CD4-positive, alpha-beta T cell treated with Interleukin-6 at 100 ng/mL for 8 hours (primary cell): ENCODE results near the gene ART4.

Experiments used
- DNase-seq: peaks from one replicate; pipeline ENCODE4 v3.0.0-alpha.2; 2020; ENCODE audit warnings: mixed read lengths, low spot score

The ART4 gene

DNA sequence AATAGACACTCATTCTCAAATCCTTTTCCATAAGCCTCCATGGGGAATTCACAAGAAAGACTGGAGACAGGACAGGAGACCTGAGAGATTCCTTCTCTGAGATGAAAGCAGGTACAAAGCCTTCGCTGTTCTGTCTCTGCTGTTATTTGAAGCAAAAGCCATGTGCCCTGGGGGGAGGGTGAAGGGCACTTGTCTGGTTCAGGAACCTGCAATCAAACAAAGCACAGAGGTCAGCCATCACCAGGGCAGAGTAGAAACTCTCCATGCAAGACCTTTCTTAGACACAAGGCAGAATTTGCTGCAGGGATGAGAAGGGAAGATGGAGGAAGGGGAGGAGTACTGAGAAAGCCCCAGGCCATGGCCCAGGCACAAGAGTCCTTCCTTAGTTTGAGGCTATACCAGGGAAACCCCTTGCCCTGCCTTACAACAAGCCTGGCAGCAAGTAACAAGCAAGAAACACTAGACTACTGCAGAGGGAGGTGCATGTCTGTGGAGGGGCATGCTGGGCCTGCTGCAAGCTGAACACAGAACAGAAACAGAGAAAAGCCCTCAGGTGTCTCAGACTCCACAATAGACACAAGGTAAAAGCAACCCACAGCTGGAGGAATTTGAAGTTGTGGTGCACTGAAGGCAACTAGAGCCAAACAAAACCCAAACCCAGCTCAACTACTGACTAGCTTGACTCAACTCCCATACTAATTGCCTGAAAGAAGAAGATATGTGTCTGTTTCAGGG is 7.8 kb upstream of the ART4 start:
- DNase-seq = no peak

- no peak for DNase-seq
Observed at GRCh38 chr12:14849661-14850060, 6.3 kb upstream of the ART4 start.

DNA sequence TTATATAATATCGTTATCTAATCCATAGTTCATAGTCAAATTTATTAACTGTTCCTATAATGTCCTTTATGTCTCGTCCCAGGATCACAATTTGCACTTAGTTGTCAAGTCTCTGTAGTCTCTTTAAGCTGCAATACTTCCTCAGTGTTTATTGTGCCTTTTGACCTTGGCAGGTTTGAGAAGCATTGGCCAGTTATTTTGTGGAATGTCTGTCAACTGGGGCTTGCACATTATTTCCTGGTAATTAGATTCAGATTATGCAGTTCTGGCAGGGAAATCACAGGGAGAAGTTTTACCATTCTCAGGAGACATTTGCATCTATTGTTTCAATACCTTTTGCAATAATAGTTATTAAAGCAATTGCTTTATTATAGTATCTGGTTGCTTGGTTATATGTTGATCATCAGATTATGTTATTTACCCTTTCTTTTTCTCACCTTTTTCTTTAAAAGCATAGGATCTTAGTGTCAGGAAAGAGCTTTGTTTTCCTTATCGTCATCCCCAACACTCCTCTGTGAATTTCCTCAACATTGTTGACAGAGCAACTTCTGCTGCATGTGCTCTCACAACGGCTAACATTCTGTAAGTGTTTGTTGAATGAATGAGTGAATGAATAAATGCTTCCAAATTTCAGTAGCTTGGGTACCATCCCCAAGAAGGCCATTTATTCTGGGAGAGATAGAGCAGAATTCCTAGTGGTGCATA is 3.7 kb upstream of the ART4 start:
- DNase-seq = no peak

DNA sequence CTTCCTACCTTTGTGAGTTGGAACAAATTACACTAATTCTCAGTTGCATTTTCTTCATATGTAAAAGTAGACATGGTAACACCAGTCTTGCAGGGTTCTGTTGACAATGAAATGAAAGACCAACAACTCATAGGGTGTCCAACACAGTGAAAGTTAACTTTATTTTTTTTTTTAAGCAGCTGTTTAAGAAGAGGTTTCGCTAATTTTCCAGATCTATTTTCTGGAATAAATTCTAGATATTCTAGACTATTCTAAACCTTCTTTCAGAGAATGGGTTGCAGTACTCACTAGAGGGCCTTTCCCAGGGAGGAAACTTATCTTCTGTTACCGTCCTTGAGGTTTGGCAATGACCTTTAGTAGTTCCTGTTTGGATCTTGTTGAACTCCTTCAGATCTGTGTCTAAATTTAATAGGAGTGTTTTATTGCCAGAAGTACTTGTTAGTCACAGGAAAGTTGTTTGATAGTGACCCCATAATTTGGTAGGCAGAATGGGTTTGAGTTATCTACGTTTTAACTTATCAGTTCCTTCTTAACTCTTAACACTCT is 2.8 kb upstream of the ART4 start:
- no peak for DNase-seq

GRCh38 chr12:14845350-14845750 is 2.0 kb upstream of the ART4 start:
- peak; percentile 56 for DNase-seq

GRCh38 chr12:14844401-14844800 is 1.1 kb upstream of the ART4 start:
- DNase-seq = no peak

DNA sequence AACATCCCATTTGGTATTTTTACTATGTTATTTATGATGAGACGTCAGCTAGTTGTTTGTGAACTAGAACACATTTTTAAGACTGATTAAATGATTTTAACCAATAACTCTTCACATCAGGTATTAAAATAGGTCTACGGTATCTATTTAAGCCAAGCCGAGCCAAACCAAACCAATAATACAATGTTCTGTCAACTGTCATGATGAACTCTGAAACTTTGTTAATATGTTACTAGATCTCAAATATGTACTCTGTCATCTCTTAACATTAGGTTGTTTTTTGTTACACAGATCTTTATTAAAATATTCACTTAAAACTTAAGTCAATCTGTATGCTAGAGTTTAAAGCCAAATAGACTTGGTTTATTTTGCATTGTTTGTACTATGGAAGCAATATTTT is 1.0 kb downstream of the ART4 start:
- no peak for DNase-seq

- DNase-seq = no peak
Observed at GRCh38 chr12:14841761-14842160, 1.6 kb downstream of the ART4 start.

DNA sequence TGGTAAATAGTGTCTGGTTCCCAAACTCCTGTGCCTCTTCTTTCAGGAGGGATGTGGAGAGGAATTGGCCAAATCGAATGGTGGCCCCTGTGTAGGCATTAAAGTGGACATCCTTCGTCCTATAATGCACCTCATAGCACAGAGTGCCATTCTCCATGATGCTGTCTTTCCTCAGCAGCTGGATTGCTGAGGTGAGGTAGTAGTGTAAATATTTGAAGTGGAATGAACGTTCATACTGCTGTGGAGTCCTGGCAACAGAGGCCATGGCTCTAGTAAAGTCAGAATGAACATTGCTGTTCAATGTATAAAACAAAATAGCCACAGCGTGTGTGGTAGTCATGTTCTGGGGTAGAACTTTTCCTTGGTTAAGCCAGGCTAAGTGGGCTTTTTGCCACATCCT is 2.7 kb downstream of the ART4 start:
- no peak for DNase-seq

GRCh38 chr12:14839262-14839661 is 4.1 kb downstream of the ART4 start:
- no peak for DNase-seq

DNA sequence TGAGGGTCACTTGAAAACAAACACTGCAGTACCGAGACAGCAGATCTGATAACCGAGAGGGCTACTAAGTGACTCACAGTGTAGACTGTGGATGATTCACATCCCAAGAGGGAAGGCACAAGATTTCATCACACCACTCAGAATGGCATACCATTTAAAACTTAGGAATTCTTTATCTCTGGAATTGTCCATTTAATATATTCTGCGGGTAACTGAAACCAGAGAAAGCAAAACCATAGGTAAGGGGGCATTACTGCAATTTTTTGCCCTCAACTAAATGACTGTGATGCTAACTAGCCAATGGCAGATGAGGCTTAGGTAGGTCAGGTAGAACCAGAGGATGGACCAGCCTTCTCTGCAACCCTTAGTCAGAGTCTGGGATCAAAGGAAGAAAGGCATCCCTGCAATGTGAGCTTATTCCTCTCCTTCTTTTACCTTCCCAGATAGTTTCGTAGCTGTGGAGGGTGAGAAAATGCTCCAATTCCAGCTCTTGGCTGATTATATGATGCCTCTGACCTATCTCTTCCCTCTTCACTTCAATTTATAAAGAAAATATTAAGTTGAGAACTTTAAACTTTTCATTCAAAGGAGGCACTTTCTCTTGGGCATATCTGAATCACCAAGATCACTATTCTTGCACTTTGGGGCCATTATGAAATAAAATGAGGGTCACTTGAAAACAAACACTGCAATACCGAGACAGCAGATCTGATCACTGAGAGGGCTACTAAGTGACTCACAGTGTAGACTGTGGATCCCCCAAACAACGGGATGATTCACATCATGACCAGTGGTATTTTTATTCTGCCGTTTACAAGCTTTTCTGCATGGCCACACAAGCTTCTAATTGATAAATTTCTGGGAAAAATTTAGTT is 6.8 kb downstream of the ART4 start:
- no peak for DNase-seq

DNA sequence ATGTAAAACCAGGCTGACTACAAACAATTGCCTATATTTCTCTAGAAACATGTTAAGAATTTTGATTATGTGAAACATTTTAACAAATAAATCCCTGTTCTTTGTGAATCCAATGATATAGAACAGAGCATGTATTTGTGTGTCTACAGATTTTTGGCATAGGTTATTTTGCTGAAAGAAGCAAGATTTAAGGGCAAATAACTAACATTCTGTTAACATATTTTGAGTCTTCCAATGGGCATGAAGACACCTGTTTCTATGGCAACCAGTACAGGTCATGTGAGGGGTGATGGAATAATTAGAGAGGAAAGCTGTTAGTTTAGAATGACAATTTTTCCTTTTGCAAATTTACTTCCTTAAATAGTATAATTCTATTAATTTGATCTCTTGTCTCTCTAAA is 8.8 kb downstream of the ART4 start:
- no peak for DNase-seq

DNA sequence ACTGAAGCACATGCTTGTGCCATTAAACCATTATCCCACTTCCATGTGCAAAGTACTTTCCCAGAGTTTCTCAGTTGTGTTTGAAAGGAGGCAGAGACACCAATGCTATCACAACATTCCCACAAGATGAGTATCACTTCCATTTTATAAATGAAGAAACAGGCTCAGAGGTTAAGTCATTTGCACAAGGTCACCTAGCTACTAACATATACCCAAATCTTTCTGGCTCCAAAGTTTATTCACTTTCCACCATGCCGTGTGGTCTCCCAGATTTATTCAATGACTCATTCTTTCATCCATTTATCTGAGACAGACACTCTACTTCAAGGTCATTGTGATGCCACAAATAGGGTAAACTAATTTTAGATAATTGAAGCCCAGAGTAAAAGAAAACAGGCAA is 9.4 kb downstream of the ART4 start:
- DNase-seq = no peak

DNA sequence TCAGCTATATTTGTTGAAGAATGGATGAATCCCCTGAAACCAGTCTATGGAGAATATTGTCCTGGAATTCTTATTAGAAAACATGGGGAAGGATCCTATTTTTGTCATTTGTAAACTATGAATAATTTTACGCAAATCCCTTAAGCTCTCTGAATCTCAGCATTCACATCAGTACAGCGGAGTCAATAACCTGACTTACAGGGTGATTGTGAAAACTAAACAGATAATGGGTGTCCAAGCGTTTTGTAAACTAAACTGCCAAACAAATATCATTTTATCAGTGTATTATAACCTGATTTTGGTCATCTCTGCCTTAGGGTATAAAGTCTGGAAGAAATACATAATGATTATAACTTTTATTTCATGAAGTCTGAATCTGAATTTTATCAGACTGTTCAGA is 10.0 kb downstream of the ART4 start:
- no peak for DNase-seq

DNA sequence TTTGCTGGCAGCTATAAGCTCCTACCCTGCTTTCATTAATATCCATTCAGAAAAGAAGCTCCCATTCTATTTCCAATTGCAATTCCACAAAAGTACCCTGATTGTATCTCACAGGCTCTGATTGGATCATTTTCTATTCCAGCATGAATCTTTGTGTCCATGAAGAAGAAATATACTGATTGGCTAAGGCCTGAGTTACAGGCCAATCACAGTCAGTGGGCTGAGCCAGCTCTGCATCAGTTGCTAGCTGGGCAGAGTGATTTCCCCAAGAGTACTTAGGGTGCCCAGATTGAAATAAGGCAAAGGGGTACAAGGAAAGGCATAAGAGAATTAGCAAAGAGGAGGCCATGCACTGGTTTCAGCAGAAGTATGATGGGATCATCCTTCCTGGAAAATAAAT is 14.4 kb downstream of the ART4 start:
- DNase-seq = no peak

DNA sequence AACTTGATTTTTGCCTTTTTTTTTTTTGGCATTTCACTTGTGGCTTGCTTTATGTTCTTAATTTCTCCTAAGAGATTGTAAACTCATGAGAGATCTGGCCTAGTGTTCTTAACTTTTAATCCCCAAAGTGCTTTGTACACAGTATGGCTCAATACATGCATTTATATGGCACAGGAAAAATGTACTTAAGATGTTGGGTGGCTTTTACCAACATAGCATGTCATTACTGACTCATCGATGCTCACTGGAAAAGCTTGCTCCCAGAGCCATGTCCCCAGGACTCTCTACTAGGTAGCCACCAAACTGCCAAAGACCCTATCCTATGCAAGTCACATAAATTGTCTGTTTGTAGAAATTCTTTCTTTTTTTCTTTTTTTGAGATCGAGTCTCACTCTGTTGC is 16.3 kb downstream of the ART4 start:
- no peak for DNase-seq

- no peak for DNase-seq
Observed at GRCh38 chr12:14826491-14826890, 16.8 kb downstream of the ART4 start.

- no peak for DNase-seq
Observed at GRCh38 chr12:14825256-14825655, 18.1 kb downstream of the ART4 start.

DNA sequence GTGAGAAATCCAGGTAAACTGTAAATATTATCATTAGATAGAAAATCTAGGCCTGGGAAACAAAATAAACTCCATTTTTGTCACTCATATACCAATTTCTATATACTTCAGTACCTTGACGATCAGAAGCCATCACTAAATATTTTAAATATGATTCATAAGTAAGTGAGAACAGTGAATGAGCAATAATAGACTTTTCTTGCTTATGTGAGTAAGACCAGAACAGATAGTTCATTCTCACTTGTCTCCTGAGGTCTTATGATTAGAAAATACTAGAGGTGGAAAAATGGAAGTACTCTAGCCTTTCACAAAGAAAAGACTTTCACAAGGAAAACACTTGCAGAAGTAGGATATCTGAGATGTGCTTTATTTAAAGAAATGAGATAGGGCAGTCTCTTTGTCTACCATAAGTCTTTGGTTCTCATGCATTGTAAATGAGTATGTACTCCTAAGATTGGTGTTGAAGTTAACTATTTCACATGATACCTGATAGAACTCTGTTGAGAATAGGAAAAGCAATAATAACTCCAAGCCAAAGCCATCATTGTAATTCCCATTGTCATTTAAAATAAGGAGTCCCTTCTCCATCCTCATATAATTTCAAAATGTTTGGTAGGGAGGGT is 19.2 kb downstream of the ART4 start:
- DNase-seq = no peak

DNA sequence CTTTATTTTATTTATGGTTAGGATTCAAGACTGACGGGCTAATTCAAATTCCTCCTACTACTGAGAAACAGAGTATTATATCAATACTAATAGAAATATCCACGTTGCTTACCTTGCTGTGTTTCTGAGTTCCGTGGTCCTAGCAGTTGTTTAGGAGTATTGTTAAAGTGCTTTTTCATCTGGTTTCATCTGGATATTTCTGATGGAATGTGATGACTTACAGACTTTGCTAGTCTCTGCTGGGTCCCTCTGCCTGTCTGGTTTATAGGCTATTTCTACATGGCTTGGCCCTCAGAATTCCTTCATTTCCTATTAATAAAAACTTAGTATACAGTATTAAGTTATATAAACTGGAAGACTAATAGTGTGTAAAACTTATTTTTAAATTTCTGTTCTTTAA is 29.3 kb downstream of the ART4 start, which contains the start of gene SMCO3:
SMCO3 (minus strand) TSS at position 169 of the 400 bp plus-strand sequence. CDS start 7,502 bp downstream, outside the sequence.
- DNase-seq = no peak

- DNase-seq = no peak
Observed at GRCh38 chr12:14811486-14811885, 31.8 kb downstream of the ART4 start.

GRCh38 chr12:14810953-14811483 is 32.3 kb downstream of the ART4 start:
- DNase-seq = no peak
